Calu3 (cell line): ENCODE data around the gene ABHD12. TPM values are rescaled to one million over a fixed set of nuclear protein-coding genes. Genes with fewer than 3 reads are reported as not detected.

ENCODE experiments used
- BruUV-seq: library from RNA; stranded (reverse); fragments of 400-500 nt; replicated peaks from 2 replicates; lab custom pipeline; 2021; lab: Mats Ljungman, UMichigan
- CTCF ChIA-PET: fragments of 300-600 bp; sonication (Branson Sonifier 250); formaldehyde crosslinking; loops from one replicate; lab custom pipeline; 2022; ENCODE audit warnings: antibody characterized with exemption; lab: Charles Lee
- DNase-seq: peaks from one replicate; pipeline ENCODE4 v3.0.0; 2022
- H3K27ac Mint-ChIP-seq: one replicate; pipeline ENCODE4 v1.8.0; 2022; ENCODE audit warnings: mixed read lengths; ENCODE audit not compliant: unreplicated experiment
- H3K27me3 Mint-ChIP-seq: one replicate; pipeline ENCODE4 v1.8.0; 2022; ENCODE audit warnings: mixed read lengths; ENCODE audit not compliant: unreplicated experiment
- H3K36me3 Mint-ChIP-seq: one replicate; pipeline ENCODE4 v1.8.0; 2022; ENCODE audit warnings: mild to moderate bottlenecking, moderate library complexity, mixed read lengths; ENCODE audit not compliant: insufficient read depth, unreplicated experiment
- H3K4me1 Mint-ChIP-seq: one replicate; pipeline ENCODE4 v1.8.0; 2022; ENCODE audit warnings: mild to moderate bottlenecking, low read depth, mixed read lengths; ENCODE audit not compliant: unreplicated experiment
- H3K4me3 Mint-ChIP-seq: one replicate; pipeline ENCODE4 v1.8.0; 2022; ENCODE audit warnings: mild to moderate bottlenecking, low read depth, moderate library complexity, mixed read lengths; ENCODE audit not compliant: unreplicated experiment
- H3K9me3 Mint-ChIP-seq: one replicate; pipeline ENCODE4 v1.8.0; 2022; ENCODE audit warnings: low read depth, mixed read lengths; ENCODE audit not compliant: unreplicated experiment
- CTCF ChIP-seq: fragments of 200-600 bp; IDR thresholded peaks from one replicate; pipeline ENCODE4 v1.8.0; 2022; ENCODE audit warnings: antibody characterized with exemption; ENCODE audit not compliant: unreplicated experiment
- intact Hi-C: fragments of 100-400 bp; cut with micrococcal nuclease; formaldehyde crosslinking; loops from one replicate; pipeline ENCODE4 v1.10.0; 2022; ENCODE audit not compliant: unreplicated experiment
- total RNA-seq: library from RNA; stranded (reverse); gene quantifications from 2 replicates; pipeline ENCODE4 v1.2.3, GENCODE V29; 2022

Gene ABHD12
- total RNA-seq, 1 experiment from 2014 or later, result 21.3 TPM

DNA sequence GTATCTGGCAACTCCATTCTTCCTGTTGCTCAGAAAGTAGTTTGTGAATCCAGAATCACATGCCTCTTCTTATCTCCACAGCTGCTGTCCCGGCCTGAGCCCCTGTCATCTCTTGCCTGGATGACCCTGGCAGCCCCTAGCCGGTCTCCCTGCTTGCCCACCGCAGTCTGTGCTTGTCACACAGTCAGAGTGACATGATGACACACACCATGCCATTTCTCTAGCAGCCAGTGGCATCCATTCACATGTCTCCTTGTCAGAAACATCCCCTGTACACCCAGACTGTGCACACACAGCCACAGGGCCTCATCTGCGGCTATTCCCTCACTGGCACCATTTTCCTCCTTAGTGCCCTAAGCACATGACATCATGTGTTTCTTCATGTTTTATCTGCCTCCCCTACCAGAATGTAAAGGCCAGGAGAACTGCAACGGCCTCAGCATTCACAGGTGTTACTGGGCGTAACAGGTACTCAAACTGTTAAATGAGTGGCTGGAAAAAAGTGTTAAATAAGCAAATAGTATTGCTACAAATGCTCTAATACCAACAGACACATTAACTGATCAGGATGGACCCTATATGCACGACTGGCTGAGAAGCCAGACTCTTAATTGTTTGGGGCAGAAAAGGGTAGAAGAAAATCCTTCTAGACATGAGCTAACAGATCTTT lies 9.6 kb downstream of the ABHD12 start:
- Mint-ChIP-seq H3K27me3 (no peaks in the 10 kb centered on the region), H3K27ac (no peak overlapping the region), H3K36me3 (no peaks in the 10 kb centered on the region), H3K9me3 (no peaks in the 10 kb centered on the region), H3K4me1 (no peaks in the 10 kb centered on the region), H3K4me3 (no peak overlapping the region)
- DNase-seq, result no peak
- CTCF ChIA-PET, result no interaction called here
- TF ChIP-seq CTCF, result no peak
- intact Hi-C loops, result no loop called here
- no TSS peak for BruUV-seq

DNA sequence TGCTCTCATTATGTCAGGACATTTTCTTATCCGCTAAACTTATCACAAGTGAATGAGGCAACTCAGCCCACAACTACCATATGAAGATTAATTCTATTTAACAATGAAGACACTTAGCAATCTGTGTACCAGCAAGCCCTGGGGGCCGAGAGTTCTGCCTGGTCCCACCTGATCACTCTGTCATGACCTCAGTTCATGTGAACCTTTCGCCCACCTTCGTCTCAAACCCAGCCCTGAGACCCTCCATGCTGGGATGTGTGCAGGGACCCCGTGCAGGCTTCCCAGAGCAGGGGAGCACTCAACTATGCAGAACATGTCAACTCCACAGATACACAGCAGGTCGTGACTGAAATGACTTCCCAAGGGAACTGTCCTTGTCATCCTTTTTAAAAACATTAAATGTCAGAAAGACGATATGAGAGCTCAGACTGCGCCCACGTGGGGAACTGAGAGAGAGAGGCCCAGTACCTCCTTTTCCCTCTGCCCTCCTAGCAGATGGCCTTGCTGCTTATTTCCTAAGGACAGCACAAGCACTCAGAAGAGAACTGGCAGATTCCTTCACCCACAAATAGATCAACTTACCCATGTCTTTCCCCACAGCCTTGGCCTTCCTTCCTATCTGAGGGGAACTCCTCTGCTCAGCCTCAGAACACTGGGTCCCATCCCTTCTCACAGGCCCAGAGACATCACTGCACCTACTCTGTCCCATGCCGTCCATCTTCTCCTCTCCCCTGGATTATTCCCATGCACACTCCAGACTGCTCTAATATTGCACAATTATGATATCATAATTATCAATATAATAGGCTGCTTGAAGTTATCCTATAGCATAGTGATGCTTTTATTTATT lies 11.5 kb downstream of the ABHD12 start:
- Mint-ChIP-seq H3K4me1 (no peaks in the 10 kb centered on the region), H3K27me3 (no peaks in the 10 kb centered on the region), H3K27ac (no peak overlapping the region), H3K36me3 (no peaks in the 10 kb centered on the region), H3K4me3 (no peak overlapping the region), H3K9me3 (no peaks in the 10 kb centered on the region)
- intact Hi-C loops, result no loop called here
- BruUV-seq, result no TSS peak
- no peak for DNase-seq
- CTCF ChIA-PET, result interaction anchor here (0.7 kb wide), 1 partner anchor 20 kb away, joined by 3 read pairs; no protein-coding TSS in a partner anchor
- TF ChIP-seq CTCF, result no peak

- BruUV-seq, result no TSS peak
- Mint-ChIP-seq H3K27me3 (no peaks in the 10 kb centered on the region), H3K4me1 (no peaks in the 10 kb centered on the region), H3K36me3 (no peaks in the 10 kb centered on the region), H3K9me3 (no peaks in the 10 kb centered on the region), H3K4me3 (no peak overlapping the region), H3K27ac (no peak overlapping the region)
- no peak for TF ChIP-seq CTCF
- DNase-seq, result no peak
- CTCF ChIA-PET, result no interaction called here
- intact Hi-C loops, result no loop called here
These were observed 12.3 kb downstream of the ABHD12 start for GRCh38 chr20:25378189-25378883.

DNA sequence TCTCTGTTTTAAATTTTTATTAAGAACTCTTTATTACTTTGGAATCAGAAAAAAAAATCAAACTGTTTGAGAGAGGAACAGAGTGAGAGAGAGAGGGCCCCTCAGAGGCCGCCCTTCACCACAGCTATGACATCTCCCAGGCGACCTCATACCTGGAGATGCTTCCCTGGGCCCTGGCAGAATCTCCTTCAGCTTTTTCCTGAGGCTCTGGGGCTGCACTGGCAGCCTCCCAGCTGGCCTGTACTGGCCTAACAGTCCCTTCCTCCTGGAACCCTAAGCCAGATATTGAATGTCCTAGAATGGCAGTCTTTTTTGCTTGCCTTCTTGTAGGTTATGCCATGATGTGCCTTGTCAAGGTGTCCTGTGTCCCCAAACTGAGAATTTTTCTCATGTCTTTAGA lies 13.7 kb downstream of the ABHD12 start:
- no peak overlapping the region for H3K4me3 Mint-ChIP-seq

More for the DNA sequence above, 13.7 kb downstream of the ABHD12 start:
- Mint-ChIP-seq H3K27ac (no peak overlapping the region), H3K4me1 (no peaks in the 10 kb centered on the region), H3K36me3 (no peaks in the 10 kb centered on the region), H3K9me3 (no peaks in the 10 kb centered on the region), H3K27me3 (no peaks in the 10 kb centered on the region)
- no TSS peak for BruUV-seq
- no peak for DNase-seq
- no peak for TF ChIP-seq CTCF
- intact Hi-C loops, result no loop called here
- CTCF ChIA-PET, result no interaction called here
